ENCODE measurements around the gene HOOK1. TPM values are rescaled to one million over a fixed set of nuclear protein-coding genes. Genes with fewer than 3 reads are reported as not detected.

The HOOK1 gene
- total RNA-seq, 1 donor from 2014 or later, result 2.1 TPM

DNA sequence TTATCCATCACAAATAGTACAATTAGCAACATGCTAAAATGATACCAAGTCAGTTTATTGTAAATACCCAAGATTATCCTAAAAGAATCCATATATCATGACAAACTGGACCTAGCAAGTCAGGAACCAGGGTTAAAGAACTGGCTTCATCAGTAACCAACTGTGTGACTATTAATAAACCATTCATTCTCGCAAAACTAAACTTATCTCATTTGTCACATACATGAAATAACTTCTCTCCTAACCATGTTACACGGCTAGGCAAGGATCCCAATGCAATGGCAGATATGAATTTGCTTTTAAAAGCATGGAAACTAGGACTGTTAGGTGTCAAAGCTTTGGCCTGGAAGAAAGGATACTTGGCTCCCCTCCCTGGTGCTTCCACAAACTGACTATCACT lies 82.4 kb downstream of the HOOK1 start:
- Mint-ChIP-seq H3K4me3 (no peak overlapping the region), H3K4me1 (no peaks in the 10 kb centered on the region), H3K9me3 (no peaks in the 10 kb centered on the region), H3K27me3 (ENCODE audit: low read depth) (peaks cover 3% of the 10 kb centered on the region), H3K36me3 (ENCODE audit: low read depth) (no peaks in the 10 kb centered on the region), H3K27ac (ENCODE audit: unreplicated experiment) (no peak overlapping the region)
- DNase-seq (ENCODE audit: low read depth, low spot score), result no peak
- TF ChIP-seq, protein P1, sequence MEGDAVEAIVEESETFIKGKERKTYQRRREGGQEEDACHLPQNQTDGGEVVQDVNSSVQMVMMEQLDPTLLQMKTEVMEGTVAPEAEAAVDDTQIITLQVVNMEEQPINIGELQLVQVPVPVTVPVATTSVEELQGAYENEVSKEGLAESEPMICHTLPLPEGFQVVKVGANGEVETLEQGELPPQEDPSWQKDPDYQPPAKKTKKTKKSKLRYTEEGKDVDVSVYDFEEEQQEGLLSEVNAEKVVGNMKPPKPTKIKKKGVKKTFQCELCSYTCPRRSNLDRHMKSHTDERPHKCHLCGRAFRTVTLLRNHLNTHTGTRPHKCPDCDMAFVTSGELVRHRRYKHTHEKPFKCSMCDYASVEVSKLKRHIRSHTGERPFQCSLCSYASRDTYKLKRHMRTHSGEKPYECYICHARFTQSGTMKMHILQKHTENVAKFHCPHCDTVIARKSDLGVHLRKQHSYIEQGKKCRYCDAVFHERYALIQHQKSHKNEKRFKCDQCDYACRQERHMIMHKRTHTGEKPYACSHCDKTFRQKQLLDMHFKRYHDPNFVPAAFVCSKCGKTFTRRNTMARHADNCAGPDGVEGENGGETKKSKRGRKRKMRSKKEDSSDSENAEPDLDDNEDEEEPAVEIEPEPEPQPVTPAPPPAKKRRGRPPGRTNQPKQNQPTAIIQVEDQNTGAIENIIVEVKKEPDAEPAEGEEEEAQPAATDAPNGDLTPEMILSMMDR (conservative IDR thresholded peaks at IDR 0.05), result no peak

DNA sequence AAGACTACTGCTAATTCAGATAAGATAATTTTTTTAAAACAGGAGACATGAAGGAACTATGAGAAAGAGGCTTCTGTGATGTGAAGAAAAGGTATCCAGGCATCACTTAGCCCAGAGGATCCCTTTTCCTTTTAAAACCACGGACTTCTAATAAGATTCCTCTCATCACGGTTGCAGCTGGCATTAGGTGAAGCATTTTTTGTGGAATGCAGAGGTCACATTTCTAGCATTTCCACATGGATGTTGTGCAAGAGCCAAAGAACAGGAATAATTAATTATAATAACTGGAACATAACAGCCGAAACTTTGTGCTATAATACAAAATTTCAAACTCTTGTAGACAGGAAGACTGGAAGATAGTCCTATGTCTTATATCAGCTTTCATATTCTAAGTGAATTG lies 84.2 kb downstream of the HOOK1 start:
- no peak for DNase-seq (ENCODE audit: low read depth, low spot score)
- TF ChIP-seq, protein P1 (conservative IDR thresholded peaks at IDR 0.05), result no peak
- Mint-ChIP-seq H3K27ac (ENCODE audit: unreplicated experiment) (no peak overlapping the region), H3K4me1 (peaks cover 4% of the 10 kb centered on the region), H3K4me3 (no peak overlapping the region), H3K9me3 (no peaks in the 10 kb centered on the region), H3K36me3 (ENCODE audit: low read depth) (no peaks in the 10 kb centered on the region), H3K27me3 (ENCODE audit: low read depth) (peaks cover 3% of the 10 kb centered on the region)

DNA sequence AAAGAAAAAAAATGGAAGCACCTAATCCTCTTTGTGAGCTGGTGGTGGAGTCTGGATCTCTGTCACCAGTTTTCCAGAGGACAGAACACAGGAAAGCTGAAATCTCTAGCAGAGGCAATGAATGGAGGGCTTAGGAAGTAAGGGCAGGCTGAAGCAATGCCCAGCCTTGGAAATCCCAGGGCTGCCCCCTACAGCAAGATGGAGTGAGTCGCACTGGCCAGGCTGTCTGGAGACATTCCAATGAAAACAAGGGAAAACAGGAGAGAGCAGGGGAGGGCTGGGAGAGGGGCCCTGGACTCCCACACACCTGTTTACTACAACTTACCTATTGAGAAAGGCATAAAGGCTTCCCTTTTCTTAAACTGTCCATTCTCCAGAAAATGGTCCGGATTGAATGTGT lies 85.9 kb downstream of the HOOK1 start:
- H3K4me3 Mint-ChIP-seq, result no peak overlapping the region
- no peak for DNase-seq (ENCODE audit: low read depth, low spot score)
- no peak overlapping the region for H3K27ac Mint-ChIP-seq (ENCODE audit: unreplicated experiment)
- H3K27me3 Mint-ChIP-seq (ENCODE audit: low read depth), result peaks cover 3% of the 10 kb centered on the region
- no peaks in the 10 kb centered on the region for H3K36me3 Mint-ChIP-seq (ENCODE audit: low read depth)
- H3K4me1 Mint-ChIP-seq, result peaks cover 4% of the 10 kb centered on the region
- TF ChIP-seq, protein P1 (conservative IDR thresholded peaks at IDR 0.05), result no peak
- no peaks in the 10 kb centered on the region for H3K9me3 Mint-ChIP-seq

DNA sequence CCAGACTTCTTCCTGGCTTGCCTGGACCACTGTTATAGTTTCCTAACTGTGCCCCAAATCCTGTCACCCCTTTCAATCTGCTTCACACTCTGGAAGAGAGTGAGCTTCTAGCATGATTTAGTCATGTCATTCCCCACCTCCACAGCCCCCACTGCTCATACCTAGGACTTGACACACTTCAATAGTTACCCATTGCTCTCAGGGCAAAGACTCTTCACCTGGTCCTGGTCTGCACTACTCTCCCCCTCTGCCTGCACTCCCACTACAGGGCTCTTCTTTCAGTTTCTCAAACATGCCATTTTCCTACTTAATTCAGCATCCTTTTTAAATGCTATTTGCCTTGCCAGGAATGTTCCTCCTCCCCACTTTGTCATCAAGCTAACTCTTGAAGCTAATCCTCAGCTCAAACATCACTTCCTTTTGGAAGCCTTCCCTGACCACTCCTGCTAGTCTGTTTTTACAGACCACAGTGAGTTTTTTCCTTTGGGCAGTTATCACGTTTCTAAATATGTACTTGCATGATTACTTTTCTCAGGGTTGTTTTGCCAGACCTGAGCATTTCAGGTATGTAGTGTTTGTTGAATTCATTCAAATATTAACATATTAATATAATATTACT lies 87.1 kb downstream of the HOOK1 start:
- TF ChIP-seq, protein P1 (conservative IDR thresholded peaks at IDR 0.05), result no peak
- Mint-ChIP-seq H3K4me3 (no peak overlapping the region), H3K27ac (ENCODE audit: unreplicated experiment) (no peak overlapping the region), H3K4me1 (peaks cover 4% of the 10 kb centered on the region), H3K27me3 (ENCODE audit: low read depth) (peaks cover 3% of the 10 kb centered on the region), H3K9me3 (no peaks in the 10 kb centered on the region), H3K36me3 (ENCODE audit: low read depth) (no peaks in the 10 kb centered on the region)
- DNase-seq (ENCODE audit: low read depth, low spot score), result no peak

DNA sequence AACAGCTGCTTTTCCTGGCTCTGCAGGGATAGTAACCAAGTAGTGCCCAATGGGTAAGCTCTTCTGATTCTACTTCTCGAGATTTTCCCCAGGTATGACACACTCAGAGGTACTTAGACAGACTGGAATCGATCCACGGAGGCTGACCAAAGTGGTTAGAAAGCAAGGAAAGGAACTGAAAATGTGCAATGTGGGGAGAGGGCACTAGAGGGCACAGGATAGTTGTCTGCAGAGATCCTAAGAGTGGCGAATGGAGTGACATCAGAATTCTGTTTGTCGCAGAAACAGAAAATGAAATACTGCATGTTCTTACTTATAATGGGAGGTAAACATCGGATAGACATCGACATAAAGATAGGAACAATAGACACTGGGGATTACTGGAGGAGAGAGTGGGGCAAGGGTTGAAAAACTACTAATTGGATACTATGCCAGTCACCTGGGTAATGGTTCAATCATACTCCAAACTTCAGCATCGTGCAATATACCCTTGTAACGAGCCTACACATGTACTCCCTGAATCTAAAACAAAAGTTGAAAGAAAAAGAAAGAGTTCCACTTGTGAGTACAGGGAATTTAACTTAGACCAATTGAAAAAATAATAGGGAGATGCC lies 88.5 kb downstream of the HOOK1 start:
- no peak overlapping the region for H3K4me3 Mint-ChIP-seq
- TF ChIP-seq, protein P1 (conservative IDR thresholded peaks at IDR 0.05), result peak; percentile 65
- H3K27ac Mint-ChIP-seq (ENCODE audit: unreplicated experiment), result no peak overlapping the region
- DNase-seq (ENCODE audit: low read depth, low spot score), result peak; percentile 23
- no peaks in the 10 kb centered on the region for H3K36me3 Mint-ChIP-seq (ENCODE audit: low read depth)
- peaks cover 4% of the 10 kb centered on the region for H3K4me1 Mint-ChIP-seq
- H3K27me3 Mint-ChIP-seq (ENCODE audit: low read depth), result peaks cover 3% of the 10 kb centered on the region
- no peaks in the 10 kb centered on the region for H3K9me3 Mint-ChIP-seq
